IPS DF 4.7 (cell line): ENCODE results near the gene POLR3A.
A peak's percentile ranks its signal among the peaks of the same experiment; 100 is the strongest.

ENCODE experiments used
- DNase-seq: peaks from one replicate; pipeline ENCODE4 v3.0.0-alpha.2; 2013; ENCODE audit warnings: low spot score; ENCODE audit errors: extremely low read depth

POLR3A gene

DNA sequence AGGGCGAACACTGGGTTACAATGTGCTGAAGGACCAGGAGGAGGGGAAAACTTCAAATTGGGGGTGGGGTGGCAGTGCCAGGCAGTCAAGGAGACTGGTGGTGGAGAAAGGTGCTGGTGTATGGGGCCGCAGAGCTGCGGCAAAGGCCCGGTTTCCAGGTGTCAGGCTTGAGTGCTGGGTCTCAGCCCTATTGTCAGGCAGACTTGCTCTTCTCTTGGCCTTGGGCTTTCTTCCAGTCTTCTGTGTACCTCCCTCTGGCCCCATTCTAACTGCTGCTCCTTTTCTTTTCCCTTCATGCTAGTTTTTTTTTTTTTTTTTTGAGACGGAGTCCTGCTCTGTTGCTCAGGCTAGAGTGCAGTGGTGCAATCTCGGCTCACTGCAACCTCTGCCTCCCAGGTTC is 51.0 kb downstream of the POLR3A start:
- DNase-seq: no peak

DNA sequence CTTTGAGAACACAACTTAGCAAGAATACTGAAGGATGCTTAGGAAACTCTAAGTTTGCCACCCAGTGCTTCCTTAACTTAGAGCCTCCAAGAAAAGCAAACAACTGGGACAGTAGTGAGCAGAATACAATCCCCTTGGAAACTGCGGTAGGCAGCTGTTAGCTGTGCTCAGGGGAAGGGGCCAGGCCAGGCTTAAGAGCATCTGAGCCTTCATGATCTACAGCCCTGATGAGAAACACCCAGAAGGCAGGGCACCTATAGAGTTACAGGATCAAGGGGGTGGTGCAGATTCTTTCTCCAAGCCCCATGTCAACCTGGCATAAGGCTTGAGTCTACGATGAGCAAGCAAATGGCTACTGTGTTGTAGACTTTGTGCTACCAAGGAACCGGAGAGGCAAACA is 51.4 kb downstream of the POLR3A start:
- DNase-seq: no peak

DNA sequence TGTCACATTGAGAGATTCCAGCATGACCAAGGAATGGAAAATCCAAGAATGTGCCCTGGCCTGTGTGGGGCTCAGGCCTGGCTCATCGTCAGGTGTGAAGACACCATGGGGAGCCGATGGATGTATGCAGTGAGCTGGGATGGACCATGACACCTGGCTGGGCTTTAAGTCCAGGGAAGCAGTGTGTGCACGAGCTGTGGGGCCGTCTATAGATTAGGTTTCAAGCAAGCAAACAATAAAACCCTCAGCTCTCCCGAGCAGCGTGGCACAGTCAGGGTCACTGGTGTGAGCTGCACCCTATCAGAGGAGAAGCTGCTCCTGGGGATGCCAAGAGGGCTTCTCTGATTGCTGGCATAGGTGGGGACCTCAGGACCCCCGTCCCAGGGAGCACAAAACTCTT is 52.3 kb downstream of the POLR3A start:
- DNase-seq: no peak

DNA sequence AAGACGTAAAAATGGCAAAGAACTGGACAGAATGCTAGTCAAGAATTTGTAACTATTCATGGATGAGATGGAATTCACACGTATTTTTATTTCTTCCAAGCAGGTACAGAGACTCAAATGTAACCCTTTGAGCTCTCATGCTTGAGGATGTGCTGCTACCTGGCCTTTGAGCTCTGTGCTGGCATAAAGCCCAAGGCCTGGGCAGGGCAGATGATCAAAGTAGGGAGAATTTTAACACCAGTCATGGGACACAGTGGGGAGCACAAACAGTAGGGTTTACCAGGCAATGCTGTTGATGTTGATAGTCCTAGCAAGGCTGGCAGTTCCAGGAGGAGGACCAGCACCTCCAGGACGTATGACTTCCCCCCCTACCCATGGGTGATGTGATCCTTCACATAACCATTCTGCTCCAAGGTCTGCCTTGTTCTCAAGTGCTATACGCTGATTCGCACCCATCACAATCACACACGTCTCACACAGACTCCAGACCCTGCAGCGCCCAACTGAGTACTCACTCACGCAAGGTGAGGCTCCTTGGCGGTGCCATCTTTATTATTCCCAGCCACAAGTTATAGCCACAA is 54.1 kb downstream of the POLR3A start:
- no peak for DNase-seq

DNA sequence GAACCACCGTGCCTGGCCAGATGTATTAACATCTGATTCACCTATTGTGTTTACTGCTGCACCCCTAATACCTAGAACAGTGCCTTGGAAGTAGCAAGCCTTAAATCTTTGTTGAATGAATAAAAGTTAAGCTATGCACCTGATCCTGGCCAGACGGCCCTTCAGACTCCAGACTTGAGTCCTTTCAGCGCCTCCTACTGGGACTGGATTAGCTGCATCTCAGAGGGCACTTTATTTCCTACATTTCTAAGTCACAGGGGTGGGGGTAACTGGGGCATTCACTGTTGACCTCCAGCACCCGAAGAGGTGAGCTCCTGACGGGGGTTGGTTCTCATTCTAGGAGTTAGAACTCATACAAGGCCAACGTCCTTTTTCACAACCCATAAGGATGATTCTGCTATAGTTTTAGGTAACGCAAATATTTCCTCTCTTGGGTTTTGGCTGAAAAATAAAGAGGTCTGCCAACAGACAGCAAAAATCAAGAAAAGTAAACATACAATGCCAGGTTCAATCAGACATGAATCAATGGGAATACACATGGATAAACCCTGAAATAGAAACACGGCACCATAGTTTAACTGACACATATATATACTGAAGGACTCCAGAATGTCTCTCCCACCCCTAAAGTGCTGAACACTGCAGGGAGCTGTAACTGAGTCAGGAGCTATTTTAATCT is 54.8 kb downstream of the POLR3A start:
- DNase-seq: peak; percentile 66

DNA sequence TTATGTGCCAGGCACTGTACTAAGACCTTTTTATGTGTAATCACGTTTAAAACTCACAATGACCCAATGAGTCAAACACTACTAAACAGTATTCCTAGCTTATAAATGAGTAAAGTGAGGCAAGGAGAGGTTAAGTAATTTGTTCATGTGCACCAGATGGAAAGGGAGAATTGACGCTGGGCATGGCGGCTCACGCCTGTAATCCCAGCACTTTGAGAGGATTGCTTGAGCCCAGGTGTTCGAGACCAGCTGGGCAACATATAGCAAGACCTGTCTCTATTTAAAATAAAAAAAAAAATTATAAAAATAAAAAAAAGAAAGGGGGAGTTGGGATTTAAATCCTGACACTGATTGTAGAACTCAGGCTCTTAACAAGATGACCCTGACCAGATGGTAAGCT is 56.0 kb downstream of the POLR3A start:
- DNase-seq: no peak

DNA sequence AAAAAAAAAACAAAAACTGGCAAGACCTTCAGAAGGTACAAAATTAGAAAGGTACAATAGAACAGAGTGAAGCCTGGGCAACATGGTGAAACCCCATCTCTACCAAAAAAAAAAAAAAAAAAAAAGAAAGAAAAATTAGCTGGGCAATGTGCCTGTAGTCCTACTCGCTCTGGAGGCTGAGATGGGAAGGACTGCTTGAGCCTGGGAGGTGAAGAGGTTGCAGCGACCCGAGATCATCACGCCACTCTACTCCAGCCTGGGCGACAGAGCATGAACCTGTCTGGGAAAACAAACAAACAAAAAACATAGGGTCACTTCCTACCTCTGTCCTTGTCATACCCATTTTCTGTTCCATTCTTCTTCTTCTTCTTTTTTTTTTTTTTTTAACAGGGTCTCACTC is 57.2 kb downstream of the POLR3A start:
- DNase-seq: no peak

DNA sequence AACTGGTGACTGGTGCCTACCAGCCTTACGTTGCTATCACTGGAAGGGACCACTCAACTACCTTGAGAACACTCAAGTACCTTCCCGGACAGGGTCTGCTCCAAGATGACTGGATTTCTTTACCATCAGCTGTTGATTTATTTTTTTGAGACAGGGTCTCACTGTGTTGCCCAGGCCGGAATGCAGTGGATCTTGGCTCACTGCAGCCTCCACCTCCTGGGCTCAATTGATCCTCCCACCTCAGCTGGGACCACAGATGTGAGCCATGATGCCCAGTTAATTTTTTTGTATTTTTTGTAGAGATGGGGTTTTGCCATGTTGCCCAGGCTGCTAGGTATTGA is 57.5 kb downstream of the POLR3A start:
- no peak for DNase-seq

DNA sequence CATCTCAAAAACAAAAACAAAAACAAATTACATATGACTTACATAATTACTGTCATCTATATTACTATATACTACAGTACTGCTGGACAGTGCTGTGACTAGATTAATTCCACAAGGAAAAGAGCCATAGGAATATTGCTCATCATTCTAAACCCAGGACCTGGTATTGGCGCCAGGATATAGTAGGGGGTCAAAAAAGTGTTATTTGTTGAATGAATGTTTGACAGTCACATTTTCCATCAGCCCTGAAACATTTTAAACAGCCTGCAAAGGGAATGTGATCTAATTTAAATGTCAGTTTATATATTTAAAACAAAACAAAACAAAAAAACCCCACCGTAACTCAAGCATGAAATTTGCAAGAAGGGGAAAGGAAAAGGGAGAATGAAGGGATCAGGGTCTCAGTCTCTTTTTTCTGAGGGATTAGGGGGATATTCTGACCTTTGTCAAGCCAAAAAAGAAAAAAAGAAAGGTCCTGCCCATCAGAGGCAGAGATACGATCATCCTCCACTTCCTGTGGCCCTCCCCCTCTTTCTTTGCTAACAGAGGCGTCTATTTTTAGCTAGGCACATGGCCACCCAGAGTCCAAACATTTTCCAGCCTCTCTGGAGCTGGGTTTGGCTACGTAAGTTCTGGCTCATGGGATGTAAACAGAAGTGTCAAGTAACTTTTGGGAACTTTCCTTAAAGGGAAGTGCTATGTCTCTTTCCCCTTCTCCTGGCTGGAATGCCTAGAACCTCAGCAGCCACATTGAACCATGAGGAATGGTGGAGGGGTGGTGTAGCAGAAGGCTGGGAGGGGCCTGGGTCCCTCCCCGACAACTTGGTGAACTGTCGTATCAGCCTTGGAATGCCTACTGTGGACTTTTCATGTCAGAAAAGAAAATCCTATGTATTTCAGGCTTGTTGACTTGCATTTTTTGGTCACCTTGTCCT is 58.2 kb downstream of the POLR3A start:
- no peak for DNase-seq

DNA sequence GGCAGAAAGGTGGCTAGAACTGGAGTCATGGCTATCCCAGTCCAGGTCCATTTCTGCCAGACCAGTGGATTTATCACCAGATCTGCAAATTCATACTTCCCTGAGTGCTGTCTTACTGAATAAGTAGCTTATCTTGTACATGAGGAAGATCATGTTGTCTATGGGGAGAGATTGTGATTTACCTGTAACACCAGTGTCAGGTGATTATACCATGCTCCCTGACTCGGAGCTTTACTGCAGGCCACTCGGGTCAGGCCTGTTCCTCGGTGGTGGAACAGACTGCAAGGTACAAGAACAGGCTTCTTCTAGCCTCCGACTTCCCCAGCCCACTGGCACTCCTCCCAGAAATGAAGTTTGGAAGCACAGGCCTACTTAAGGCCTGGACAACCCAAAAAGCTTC is 60.2 kb downstream of the POLR3A start:
- DNase-seq: no peak

DNA sequence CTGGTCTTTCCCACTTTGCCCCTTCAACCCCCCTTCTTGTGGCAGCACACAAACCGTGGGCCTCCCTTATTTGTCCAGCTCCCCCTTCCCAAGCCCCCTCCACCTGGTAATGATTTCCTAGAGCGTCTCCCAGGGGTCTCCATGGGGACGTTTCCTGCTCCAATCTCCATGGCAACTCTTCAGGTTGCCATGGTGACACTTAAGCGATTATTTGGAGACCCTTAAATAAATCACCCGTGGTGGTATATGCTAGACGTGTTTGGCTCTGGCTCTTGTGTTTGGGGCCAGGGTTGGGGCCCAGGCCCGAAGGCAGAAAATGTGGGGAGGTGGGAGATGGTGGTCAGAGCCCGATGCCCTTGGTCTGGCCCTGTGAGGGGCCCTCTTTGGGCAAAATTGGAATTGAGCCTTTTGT is 61.7 kb downstream of the POLR3A start:
- DNase-seq: no peak

DNA sequence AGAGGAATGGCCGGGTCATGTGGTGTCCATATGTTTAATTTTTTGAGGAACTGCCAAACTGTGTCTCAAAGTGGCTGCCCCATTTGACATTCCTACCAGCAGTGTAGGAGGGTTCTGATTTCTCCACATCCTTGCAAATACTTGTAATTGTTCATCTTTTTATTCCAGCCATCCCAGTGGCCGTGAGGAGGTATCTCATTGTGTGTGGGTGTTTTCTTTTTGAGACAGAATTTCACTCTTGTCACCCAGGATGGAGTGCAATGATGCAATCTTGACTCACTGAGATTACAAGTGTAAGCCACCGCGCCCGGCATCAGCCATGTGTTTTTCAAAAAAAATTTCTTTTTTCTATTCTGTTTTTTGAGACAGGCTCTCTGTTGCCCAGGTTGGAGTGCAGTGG is 64.0 kb downstream of the POLR3A start:
- no peak for DNase-seq

DNA sequence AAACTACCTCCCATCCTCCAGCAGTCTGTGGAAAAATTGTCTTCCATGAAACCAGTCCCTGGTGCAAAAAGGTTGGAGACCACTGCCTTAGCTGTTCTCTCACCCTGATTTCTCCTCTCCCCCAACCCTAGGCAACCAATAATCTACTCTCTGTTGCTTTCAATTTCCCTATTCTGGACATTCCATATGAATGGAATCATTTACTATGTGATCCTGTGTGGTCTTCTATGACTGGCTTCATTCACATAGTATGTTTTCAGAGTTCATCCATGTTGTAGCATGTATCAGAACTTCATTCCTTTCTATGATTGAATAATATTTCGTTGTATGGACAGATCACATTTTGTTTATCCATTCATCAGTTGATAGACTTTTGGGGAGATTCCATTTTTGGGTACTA is 64.5 kb downstream of the POLR3A start:
- DNase-seq: no peak

DNA sequence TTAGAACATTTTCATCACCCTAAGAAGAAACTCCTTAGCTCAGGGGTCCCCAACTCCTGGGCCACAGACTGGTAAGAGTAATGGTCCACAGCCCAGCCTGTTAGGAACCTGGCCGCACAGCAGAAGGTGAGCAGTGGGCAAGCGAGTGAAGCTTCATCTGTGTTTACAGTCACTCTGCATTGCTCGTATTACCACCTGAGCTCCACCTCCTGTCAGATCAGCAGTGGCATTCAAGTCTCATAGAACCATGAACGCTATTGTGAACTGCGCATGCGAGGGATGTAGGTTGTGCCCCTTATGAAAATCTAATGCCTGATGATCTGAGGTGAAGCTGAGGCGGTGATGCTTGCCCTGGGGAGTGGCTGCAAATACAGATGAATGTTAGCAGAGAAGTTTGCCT is 65.4 kb downstream of the POLR3A start:
- DNase-seq: no peak

DNA sequence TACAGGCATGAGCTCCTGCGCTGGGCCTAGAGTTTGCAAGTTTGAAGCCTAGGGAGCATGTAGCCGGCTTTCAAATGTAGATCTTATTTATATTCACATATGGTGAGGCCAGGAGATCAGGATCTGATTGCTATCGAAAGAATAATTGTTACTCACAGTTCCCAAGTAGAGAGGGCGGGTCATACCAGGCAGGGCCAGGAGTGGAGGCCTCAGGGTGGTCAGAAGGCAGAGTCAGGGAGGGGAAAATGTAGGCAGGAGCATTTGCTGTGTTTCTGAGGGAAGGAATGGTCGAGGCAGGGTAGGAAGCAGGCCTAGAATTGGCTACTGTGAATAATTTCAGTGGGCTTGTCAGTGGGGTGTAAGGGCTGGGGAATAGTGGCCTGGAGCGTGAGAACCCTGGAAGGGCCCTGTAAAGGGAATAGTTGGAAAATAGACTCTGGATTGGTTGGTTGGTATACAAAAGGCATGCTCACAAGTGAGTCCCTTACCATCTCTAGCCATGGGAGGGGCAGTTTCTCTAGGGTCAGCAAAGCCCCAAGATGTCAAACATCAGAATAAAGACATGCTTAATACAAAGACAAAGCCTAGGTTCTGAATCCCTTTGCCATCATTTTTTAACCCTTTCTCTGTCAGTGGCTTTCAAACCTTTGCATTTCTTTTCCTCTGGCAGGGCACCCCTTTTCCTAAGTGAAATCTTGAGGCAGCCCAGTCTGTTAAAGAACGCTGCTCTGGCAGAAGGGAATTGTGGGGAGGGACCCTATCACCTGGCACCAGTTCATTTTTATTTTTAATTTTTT is 66.8 kb downstream of the POLR3A start:
- no peak for DNase-seq

DNA sequence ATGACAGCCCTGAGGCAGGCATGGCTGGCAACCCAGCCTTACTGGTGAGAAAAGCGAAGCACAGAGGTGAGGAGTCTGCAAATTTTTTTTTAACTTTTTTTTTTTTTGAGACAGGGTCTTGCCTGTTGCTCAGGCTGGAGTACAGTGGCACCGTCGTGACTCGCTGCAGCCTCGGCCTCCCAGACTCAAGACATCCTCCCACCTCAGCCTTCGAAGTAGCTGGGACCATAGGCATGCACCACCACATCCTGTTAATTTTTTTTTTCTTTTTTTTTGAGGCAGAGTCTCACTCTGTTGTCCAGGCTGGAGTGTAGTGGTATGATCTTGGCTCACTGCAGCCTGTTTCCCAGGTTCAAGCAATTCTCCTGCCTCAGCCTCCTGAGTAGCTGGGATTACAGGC is 67.6 kb downstream of the POLR3A start:
- no peak for DNase-seq

DNA sequence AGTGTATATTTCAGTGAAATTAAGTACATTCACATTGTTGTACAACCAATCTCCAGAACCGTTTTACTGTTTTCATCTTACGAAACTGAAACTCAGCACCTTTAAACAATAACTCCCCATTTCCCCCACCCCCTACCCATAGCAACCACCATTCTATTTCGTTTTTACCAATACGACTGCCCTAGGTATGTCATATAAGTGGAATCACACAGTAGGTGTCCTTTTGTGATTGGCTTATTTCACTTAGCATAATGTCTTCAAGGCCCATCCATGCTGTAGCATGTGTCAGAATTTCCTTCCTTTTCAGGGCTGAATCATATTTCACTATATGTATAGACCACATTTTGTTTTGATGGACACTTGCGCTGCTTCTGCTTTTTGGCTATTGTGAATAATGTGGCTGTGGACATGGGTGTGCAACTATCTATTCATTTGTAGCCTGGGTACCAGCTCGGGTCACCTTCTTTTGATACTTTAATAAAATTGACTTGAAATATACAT is 68.4 kb downstream of the POLR3A start:
- DNase-seq: no peak

DNA sequence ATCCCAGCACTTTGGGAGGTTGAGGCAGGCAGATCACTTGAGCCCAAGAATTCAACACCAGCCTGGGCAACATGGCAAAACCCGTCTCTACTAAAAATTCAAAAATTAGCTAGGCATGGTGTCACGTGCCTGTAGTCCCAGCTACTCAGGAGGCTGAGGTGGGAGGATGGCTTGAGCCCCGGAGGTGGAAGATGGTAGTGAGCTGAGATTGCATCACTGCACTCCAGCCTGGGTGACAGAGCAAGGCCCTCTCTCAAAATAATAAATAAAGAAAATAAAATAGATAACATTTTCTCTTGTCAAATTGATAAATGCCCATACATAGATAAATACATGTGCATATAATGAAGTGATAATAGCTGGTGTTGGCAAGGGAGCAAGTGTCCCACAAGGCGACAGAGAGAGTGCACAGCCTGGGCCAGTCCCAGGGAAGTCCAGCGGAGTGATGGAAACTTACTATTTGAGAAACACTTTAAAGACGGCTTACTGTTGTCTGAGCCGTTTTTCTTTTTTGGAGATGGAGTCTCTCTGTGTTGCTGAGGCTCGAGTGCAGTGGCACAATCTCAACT is 69.3 kb downstream of the POLR3A start:
- DNase-seq: no peak

DNA sequence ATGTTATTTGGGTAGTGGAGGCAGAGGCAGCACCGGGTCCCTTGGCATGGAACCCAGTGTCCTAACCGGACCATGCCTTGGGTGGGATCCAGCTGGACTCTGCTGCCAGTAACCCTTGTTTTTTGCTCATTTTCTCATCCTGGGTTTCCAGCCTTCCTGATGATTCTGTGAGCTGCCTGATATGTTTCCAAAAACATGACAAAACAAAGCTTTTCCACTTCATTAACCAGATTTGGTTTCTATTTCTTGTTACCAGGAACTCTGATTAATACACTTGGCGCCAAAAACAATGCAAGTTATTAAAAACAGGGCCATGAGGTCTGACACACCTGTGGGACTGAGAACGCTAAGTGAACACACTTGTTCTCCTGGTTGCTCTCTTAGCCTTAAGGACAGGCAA is 69.9 kb downstream of the POLR3A start:
- DNase-seq: no peak

DNA sequence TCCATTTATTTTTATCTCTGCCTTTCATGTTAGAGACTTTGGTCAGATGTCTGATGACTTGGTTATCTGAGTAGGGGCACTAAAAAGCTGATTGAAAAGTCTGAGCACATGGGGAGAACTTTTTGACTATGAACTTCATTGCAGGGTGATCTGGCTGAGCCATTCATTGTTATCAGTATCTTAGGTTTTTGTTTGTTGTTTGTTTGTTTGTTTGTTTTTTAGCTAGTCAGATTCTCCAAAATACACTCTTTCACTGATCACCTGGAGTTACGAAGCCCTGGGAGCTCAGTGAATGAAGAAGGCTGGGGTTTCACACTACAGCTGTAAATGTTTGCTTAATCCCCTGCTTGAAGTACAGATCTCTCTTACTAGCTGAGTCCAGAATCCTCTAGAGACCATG is 74.2 kb downstream of the POLR3A start:
- DNase-seq: no peak

DNA sequence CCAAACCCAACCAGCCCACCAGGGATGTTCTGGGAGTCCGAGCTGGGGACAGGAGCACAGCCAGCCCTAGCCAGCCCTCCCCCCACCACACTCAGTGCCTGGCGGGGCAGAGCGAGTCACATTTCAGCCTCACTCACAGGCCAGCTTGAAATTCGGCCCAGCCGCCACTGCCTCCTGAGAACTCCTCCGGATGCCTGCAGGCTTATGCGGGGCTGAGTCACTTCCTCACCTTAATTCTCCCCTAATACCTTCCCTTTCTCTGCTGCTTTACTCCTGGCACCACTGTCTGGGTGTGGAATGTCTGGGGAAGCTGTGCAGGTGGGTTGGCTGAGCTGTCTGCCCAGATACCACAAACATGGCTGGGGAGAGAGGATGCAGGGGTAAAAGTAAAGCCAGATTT is 80.1 kb downstream of the POLR3A start:
- DNase-seq: no peak
